SK-N-DZ (cell line): ENCODE results near the gene TPH2. TPM values are rescaled to one million over a fixed set of nuclear protein-coding genes. Genes with fewer than 3 reads are reported as not detected.
A peak's percentile ranks its signal among the peaks of the same experiment; 100 is the strongest.

ENCODE experiments used
- DNase-seq: peaks from one replicate; pipeline ENCODE4 v3.0.0-alpha.2; 2015; ENCODE audit warnings: low spot score
- polyA plus RNA-seq, 2 experiments: library from polyadenylated mRNA; depleted of rRNA; stranded (reverse); fragments of >200 nt; gene quantifications; 2 replicates each; pipeline ENCODE4 v1.2.3, GENCODE V29; 2014

TPH2 gene
- not detected in 2 replicates for polyA plus RNA-seq (2014; cell fraction: cytosol; rRNA removed)
- polyA plus RNA-seq (2014; cell fraction: nucleus; rRNA removed), result 0.18 TPM in 1 of 2 replicates, not detected in the other

DNA sequence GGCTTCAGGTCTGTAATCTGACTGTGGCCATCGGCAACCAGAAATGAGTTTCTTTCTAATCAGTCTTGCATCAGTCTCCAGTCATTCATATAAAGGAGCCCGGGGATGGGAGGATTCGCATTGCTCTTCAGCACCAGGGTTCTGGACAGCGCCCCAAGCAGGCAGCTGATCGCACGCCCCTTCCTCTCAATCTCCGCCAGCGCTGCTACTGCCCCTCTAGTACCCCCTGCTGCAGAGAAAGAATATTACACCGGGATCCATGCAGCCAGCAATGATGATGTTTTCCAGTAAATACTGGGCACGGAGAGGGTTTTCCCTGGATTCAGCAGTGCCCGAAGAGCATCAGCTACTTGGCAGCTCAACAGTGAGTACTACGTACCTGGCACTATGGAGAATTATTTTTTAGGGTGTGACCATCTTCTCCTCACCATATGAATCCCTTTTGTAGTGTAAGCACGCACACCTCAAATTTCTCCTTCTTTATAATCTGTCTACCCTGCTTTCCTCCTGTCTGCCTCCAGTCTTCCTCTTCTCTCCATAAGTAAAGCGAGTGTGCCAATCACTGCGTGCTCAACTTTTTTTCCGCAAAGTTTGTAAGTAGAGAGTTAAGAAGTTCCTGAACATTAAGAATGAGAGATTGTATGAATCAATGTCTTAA lies at the start of gene TPH2:
Gene TPH2, plus strand, starts transcription at position 118 of the 658 bp plus-strand sequence. Its CDS starts 142 bp downstream, at position 260.
- peak; percentile 76 for DNase-seq

DNA sequence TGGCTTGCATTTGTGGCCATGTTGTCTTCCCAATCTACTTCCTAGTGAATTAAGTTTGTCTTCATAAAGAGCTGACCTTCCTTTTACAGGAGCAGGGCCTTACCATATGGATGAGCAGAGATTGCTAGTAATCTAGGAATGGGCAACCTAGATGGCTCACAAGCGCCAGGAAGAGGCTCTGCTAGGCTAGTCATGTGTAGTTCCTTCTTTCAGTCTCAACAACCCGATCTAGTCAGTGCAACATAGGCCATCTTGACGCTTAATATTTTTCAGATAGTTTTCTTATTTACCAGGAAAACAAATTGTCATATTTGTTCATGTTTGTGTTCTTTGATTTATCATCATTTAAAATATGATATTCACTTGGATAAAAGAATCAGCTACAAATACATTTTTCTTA lies 48.2 kb upstream of the TPH2 start:
- DNase-seq, result no peak

DNA sequence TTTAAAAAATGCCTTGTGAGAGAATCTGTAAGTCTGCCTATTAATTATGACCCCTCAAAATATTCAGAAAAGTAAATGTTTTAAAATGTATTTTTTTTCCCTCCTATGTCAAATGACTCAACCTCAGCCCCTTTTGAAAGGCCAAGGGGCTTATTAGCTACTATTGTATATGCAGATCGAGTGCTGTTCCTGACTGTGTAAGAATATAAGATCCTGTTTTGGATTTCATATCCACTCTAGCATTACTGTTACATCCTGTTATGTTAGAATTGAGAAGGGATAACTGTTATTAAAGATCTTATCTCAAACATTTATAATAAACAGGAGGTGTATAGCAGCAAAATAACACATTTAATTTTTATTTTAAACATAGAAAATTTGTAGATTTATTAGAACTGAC lies 46.6 kb upstream of the TPH2 start:
- no peak for DNase-seq

DNA sequence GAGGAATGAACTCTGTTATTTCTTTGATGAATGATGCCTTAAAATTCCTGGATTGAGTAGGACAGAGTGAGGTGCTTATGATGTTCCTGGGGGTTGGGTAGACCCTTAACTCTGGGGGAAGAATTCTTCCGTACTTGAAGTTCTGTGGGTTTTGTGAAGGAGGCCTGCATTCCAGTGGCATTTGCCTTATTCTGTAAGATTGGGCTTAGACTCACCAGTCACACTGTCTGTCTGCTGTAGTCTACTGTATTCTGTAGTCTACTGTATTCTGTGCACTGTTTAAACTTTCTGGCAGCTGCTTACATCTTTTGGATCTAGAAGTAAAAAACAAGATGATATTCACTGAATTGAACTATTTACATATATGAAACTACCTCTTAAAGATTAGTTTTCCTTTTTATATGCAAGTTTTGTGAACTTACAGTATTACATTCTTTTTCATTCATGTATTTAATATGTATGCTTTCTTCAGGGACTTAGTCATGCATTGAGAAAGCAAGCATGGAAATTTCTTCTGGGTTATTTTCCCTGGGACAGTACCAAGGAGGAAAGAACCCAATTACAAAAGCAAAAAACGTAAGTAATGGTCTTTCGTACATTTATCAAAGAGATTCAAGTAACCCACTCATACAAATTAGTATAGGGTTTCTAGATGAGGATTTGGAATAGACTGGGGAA lies 42.3 kb upstream of the TPH2 start:
- no peak for DNase-seq

DNA sequence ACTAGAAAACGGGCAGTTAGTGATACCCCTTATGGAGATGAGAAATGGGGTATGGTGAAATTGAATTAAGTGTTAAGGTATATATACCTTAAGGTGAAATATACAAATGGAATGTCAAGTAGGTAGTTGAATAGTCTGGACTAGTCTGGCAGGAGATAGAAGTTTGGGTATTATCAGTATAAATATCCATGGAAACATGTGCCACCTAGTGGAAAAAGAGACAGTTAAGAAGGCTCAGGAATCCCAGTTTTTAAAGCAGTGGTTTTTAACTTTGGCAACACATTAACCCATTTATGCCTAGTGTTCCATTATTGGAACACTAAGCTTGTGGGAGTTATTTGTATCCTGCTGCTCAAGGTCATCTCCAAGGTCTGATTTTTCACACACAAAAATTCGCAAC lies 38.6 kb upstream of the TPH2 start:
- DNase-seq, result no peak

DNA sequence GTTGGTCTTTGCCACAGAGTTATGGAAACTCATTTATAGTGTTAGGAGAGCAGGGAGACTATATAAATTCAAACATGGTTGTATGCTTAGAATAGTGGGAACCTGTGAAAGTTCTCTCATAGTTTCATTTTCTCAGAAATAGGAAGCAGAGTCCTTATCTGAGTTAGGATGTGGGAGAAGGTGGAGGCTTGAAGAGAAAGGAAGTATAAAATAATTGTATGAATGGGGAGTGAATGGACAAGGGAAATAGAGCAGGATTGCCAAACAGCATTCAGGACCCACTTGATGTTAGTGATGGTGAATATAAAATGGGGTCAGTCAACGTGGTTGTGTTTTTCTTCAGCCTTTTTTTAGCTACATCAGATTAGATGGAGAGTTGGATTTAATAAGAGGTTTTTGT lies 34.0 kb upstream of the TPH2 start:
- DNase-seq, result no peak

DNA sequence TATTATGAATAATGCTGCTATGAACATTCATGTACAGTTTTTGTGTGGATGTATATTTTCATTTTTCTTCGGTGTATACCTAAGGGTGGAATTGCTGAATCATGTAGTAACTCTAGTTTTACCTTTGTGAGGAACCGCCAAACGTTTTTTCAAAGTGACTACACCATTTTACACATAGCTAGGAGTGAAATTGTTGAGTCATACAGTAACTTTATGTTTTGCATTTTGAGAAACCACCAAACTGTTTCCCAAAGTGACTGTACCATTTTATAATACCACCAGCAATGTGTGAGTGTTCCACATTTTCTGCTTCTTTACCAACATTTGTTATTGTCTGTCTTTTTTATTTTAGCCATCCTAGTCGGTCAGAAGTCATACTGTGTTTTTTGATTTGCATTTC lies 3.1 kb upstream of the TPH2 start:
- no peak for DNase-seq

DNA sequence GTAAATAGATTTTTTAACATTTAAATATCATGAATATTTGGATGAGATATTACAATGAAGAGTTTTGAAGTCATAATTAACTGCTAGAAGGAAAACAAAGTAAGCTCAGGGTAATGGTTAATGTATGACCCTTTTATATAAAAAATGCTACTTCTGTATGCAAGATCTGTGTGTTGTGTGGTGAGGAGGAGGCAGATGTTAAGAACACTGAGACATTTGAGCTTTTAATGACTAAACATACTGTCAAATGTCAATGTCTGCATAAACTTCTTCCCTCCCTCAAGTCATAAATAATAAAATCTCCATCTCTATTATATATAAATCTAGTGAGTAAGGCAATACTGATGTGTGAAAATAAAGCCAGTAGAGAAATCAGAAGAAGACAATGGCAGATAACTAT lies 1.4 kb downstream of the TPH2 start:
- DNase-seq, result no peak

DNA sequence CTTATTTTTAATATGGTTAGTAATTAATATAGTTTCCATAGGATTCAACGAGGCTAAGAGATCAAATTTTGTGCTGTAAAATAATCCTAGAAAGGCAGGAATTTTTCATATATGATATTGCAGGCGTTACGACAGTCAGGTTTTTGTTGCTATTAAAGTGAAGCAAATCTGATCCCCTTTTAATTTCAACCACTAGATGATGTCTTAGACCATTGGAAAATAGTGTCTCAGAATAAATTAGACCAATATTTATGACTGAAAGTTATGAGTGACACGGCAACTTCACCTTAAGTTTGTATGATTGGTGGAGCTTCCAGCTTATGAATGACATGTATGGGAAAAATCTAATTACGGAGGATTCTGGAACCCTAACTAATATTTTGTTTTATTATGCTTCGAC lies 2.5 kb downstream of the TPH2 start:
- DNase-seq, result no peak

DNA sequence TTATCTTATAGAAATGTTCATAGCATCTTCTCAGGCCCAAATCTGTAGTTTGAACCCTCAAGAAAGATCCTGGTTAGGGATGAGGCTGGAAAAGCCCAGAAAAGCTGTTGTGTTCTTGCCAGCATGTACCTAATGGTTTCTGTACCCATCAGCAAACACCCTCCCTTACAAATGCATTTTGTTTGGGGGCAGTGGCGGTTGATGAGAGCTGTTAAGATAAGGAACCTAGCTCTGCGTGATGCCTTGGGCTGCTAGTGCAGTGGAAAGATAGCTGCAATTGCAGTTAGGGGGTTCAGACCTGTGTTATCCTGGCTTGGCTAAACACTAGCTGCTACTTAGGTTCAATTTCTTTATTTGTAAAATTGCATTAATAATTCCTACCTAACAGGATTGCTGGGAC lies 3.6 kb downstream of the TPH2 start:
- DNase-seq, result peak; percentile 28

DNA sequence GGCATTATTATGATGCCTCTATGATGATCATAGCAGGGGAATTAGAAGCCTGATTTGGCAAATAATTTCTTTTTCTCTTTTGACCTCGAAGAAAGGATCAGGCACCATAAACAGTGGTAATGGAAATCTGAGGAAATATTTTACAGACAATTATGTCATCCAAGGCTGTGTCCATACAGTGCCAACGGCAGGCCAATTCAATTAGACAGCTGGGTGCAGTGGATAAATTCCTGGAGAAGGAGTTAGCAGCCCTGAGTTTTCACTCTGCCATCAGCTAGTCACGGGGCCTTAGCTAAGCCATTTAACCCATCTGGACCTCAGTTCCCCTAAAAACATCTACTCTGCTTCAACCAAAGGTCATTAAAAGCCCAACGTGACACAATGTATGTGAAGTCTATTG lies 4.1 kb downstream of the TPH2 start:
- DNase-seq, result peak; percentile 39

DNA sequence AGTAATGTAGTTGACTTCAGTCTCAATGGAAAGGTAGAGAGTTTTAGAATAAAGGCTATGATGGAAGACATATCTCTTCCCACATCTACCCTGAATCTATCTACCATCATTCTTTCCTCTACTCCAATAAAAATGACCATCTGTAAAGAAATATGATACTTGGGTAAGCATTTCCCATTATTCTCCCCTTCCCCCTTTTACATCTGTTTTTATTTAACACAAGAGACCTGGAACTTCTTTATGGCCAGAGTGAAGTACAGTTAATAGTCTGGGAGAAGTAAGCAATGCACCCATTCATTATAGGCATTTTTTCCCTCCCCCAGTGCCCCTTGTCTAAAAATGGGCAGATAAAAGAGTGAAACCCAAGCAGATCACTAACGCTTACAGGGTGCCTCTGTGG lies 6.5 kb downstream of the TPH2 start:
- DNase-seq, result peak; percentile 56

DNA sequence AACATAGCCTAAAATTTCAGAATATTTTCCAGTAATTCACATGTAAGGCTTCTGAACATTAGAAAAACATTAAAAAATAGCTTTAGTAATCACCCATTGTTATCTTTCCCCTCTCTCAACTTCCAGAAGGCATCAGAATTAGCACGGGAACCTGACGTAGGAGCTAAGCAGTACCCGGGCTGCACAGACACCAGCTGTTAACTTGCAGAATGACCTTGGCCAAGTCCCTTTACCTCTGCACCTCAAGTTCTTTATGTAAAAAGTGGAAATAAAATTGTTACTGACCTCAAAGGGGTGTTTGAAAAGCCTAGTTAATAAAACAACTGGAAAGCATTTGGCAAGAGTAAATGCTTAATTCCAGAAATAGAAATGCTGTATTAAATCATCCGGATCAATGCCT lies 7.2 kb downstream of the TPH2 start:
- DNase-seq, result no peak

DNA sequence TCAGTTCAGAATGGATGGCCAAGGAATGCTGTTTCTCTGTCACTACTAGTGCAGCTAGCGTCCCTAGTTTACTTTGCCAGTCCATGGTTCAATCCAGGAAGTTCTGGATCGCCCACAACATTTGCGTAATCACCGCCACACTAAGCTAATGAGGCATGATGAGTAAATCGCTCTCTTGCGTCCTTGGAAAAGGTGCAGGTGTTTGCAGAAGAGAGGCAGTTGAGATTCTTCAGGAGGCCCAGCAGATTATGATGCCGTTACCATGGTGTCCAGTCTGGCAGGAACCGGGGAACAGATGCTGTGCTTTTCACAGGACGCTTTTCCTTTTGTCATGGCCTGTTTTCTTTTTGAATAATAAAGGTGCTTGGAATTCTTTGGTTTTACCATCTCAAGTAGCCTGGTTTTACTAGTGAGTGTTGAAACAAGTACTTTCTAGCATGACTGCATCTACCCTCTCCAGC lies 9.0 kb downstream of the TPH2 start:
- peak; percentile 46 for DNase-seq

DNA sequence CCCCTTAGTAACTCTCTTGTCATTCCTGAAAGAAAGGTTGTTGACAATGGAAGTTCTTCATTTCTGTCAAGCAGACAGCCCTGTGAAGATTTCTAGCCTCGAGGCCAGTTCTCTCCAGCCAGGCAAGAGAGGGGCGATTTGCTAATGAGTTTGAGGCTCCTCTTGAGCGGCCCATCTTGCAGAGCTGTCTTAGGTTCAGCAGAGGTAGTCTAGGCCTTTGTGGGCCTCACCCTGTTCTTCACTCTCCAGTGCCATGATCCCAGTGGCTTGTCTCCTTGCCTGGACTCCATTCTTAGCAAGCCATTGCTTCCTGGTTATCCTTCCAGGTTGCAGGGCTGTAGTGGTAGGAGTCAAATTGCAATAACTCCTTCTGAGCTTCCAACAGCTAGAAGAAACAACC lies 9.7 kb downstream of the TPH2 start:
- no peak for DNase-seq

DNA sequence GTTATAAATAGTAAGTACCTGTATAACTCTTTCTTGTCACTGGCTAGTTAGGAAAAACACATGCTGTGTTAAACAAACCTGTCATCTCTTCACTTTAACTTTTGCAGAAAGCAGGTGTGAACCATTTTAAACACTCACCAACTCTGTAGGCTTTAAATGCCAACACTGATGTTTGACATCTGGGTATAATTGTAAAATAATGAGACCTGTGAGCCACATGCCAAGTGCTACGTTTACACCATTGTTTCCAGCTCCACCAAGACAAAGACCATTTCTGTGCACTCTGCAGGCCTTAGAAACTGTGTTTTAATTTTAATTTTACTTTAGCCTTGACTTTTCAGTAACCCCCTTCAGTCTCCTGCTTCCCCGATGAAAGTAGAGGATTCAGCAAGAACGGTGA lies 11.0 kb downstream of the TPH2 start:
- DNase-seq, result no peak

DNA sequence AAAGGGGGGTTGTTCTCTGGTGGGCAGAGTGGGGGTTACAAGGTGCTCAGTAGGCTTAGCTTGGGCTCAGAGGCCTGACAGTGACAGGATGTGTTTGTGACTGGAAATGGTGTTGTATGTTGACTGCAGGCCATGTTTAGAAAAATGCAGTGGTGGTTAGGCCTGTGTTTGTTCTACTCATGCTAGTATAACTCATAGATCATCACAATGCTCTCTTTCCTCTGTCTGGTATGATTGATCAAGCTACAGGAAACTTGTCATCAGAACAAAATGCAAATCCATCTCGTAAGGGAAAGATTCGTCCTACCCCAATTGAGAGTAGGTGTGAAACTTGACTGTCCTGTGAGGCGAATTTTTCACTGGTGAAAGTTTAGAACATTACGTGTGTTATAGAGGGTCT lies 11.8 kb downstream of the TPH2 start:
- no peak for DNase-seq

DNA sequence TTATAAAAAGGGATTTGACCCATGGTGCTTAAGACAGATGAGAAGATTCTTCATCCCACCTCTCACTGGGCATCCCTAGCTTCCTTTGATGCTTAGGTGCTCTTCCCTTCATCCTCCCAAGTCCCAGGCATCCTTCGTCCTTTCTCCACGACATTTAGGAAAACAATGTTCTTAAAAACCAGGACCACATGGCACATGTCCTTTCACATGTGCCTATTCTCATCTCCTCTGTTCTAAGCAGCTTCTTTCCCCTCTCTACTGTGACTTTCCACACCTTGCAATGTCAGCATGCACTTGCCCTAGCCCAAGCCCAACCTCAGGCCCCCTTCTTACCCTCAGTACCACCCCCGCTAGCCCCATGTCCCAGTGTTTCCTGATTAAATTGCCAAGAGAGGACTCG lies 12.2 kb downstream of the TPH2 start:
- DNase-seq, result no peak

DNA sequence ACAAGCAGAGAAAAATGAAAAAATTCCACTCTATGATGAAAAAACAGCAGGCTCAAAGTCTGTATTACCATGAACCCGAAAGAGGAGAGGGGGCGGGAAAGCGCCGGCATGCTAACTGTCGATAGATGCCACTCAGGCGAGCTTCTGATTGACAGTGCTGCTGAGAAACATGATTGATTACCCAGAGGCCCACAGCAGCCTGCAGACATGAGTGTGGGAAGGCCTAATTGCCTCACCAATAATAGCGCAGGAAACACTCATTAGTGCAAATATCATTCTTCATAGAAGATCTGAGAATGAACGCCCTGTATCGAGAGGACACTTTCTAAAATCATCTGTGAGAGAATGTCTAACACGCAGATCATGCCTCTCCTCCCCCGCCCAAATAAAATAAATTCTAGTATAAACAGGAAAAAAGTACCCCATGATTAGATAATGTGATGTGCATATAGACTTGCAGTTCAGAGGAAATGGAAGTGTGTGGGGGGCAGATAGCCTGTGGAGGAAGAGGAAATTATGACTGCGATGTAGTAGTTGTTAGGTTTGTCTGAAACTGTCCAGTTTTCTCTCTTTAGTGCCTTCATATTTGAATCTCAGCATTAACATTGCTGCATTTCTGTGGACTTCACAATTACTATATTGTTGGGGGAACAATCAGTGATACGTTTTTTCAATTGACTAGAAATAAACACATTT lies 15.6 kb downstream of the TPH2 start:
- DNase-seq, result no peak

DNA sequence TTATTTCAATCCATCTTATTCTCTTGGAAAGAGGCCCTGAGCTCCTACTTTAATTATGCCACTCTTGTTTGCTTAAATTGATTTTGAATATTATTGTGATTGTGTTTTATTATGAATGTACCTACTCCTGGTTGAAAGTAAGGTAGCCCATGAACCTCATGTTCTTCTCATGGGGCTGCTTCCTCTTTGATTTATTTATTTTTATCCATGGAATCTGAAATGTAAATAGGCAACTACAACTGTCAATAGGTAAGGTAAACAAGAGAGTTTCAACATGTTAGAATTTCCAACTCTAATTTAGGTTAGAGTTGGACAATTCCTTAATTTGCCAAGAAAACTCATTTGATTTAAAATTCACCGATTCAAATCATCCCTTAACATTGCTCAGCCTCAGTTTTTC lies 16.2 kb downstream of the TPH2 start:
- DNase-seq, result no peak

DNA sequence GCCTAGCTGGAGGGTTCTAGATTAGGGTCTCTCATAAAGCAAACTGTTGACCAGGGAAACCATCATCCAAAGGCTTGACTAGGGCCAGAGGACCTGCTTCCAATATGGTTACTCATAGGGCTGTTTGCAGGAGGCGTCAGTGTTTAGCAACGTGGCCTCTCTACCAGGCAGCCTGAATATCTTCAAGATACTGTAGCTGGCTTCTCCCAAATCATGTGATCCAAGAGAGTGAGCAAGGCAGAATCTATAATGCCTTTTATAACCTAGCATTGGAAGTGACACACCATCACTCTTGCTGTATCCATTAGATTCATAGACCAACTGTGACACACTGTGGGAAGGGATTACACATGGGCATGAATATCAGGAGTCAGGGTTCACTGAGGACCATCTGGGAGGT lies 17.3 kb downstream of the TPH2 start:
- no peak for DNase-seq

DNA sequence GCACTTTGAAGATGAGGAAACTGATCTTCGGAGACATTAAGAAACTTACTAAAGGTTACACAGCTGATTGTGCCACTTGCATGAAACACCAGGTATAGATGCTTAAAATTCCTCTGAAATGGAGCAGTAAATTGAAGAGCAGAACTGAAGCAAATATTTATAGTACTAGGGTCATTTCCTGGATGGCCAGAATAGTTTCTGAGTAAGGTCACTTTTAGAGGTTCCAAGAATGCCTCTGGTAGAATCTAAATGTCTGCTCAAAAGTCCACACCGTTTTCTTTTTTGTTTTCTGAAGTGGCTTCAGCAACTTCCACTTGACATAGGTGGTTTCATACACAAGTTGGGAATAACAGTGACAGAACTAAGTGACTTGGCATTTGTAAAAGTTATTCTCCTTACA lies 19.4 kb downstream of the TPH2 start:
- no peak for DNase-seq

DNA sequence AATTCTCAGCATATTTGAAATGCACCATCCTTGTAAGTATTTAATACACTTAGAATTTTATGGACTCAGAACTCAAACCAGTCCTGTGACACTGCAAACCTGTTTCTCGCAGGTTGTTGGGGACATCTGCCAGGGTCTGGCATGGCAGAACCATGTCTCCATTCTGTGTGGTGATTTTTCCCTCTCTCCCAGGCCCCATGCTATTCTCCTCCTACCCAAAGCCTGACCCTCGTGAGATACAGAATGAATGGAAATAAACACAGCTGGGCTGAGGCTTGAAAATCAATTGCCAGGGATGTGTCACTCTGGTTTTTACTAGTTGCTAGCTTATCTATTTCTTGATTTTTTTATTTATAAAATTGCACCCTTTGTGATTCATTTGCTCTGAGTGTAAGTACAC lies 19.8 kb downstream of the TPH2 start:
- DNase-seq, result no peak
